Heart left ventricle (tissue), 16 donors: ENCODE measurements around the gene KCTD13. TPM values are rescaled to one million over a fixed set of nuclear protein-coding genes. Genes with fewer than 3 reads are reported as not detected.
"Not testable (repeated sequence)": the region's sequence is repeated elsewhere in the genome, so short reads cannot be mapped to it uniquely, and the experiment has no call there.

Source experiments
- ATAC-seq, 4 donors: fragments of 200-7000 bp; cut with Tn5 transposase; one replicate each; pipeline ENCODE4 v1.9.1; 2020 to 2022; ENCODE audit warnings: moderate library complexity in 4 of 4, mild to moderate bottlenecking in 3 of 4, moderate number of reproducible peaks in 1 of 4
- DNase-seq, 5 donors: peaks; one replicate each; pipeline ENCODE4 v3.0.0-alpha.2; 2020
- H3K27ac ChIP-seq, 12 donors: fragments of 200-600 bp; sonication (generic) in 4 of 12; one replicate each; pipeline versions ENCODE4 v1.5.0 to v1.8.0; 2016 to 2022; ENCODE audit warnings: mild to moderate bottlenecking in 2 of 12
- H3K27me3 ChIP-seq, 9 donors: fragments of 200-600 bp; sonication (generic) in 2 of 9; one replicate each; pipeline versions ENCODE4 v1.5.1 to v1.8.0; 2016 to 2022; ENCODE audit warnings: mild to moderate bottlenecking in 3 of 9
- H3K36me3 ChIP-seq, 9 donors: fragments of 200-600 bp; sonication (generic) in 2 of 9; one replicate each; pipeline versions ENCODE4 v1.5.0 to v1.8.0; 2018 to 2022; ENCODE audit warnings: mild to moderate bottlenecking in 2 of 9
- H3K4me1 ChIP-seq, 12 donors: fragments of 200-600 bp; sonication (generic) in 4 of 12; one replicate each; pipeline versions ENCODE4 v1.5.0 to v1.8.0; 2016 to 2022; ENCODE audit warnings: mild to moderate bottlenecking in 3 of 12
- H3K4me3 ChIP-seq, 12 donors: fragments of 200-600 bp; sonication (generic) in 4 of 12; one replicate each; pipeline versions ENCODE4 v1.5.0 to v1.8.0; 2017 to 2022; ENCODE audit warnings: mild to moderate bottlenecking in 9 of 12, moderate library complexity in 4 of 12
- H3K9me3 ChIP-seq, 12 donors: fragments of 200-600 bp; sonication (generic) in 4 of 12; one replicate each; pipeline versions ENCODE4 v1.5.0 to v1.8.0; 2016 to 2022; ENCODE audit warnings: mild to moderate bottlenecking in 1 of 12
- POLR2A ChIP-seq, 2 donors: fragments of 450-650 bp; IDR thresholded peaks; one replicate each; pipeline ENCODE4 v1.6.1; 2017; ENCODE audit warnings: antibody characterized with exemption in 2 of 2, mild to moderate bottlenecking in 2 of 2, moderate library complexity in 2 of 2
- WGBS, 4 donors: extraction: QIAGEN DNeasy Blood & Tissue Kit in 2 of 4; methylation state at CpG; one replicate each; pipeline versions ENCODE4 v1.1.5 to v1.1.7; 2013 to 2018; 5-methylcytosine and 5-hydroxymethylcytosine counted together
- intact Hi-C, 10 donors: fragments of 100-400 bp; cut with DNase I; formaldehyde crosslinking; loops; one replicate each; pipeline versions ENCODE4 v1.11.1 to v1.14.2; 2022
- polyA plus RNA-seq, 2 donors: library from polyadenylated mRNA; stranded (reverse); fragments of 200-250 nt; gene quantifications; one replicate each; pipeline ENCODE4 v1.2.3, GENCODE V29; 2013
- total RNA-seq, 9 donors: library from RNA; depleted of rRNA in 2 of 9; stranded (reverse); fragments of >200 nt in 2 of 9; fragmentation: NEBNext Ultra II Directional in 3 of 9; extraction: Animal tissue kit (Norgen Biotek cat#: 25700) in 3 of 9; gene quantifications; one replicate each; pipeline versions ENCODE4 v1.1.0 to v1.2.4, GENCODE V29; 2016 to 2023
- TF ChIP-seq, protein P1 (sequence below), 12 donors: fragments of 200-600 bp; sonication (generic) in 4 of 12; IDR thresholded peaks; one replicate each; pipeline versions ENCODE4 v1.5.0 to v1.8.0; 2018 to 2022; ENCODE audit warnings: antibody characterized with exemption in 12 of 12, mild to moderate bottlenecking in 5 of 12
- donor health status: ischemic (EF 13 %, LVEDD 7.1; RV severe dilation, severe dysfunction).
- donor health status: healthy with polysubstance abuse.
- donor health status: DM: no; HTN: yes; CAD: no.
- donor health status: DM: no; HTN: no; CAD: no.
- donor health status: ischemic (EF 25% LVEDD 6.9; RV normal size, moderate dysfunction).
- donor health status: ischemic (EF 25% LVEDD 5.7; RV mildly dilated, moderate dysfunction).
- donor health status: healthy.
- donor health status: DM: yes; HTN: yes; CAD: no.
- donor health status: ischemic (EF 35%, LVEDD 5.7; RV mildly dilated, moderate dysfunction).
- donor health status: nonischemic (EF 11% LVEDD 7.7; RV severe dilation, severe dysfunction).
- donor health status: DM: yes; HTN: yes; CAD: no.
- donor health status: PGD.
- donor health status: ischemic (EF 29% LVEDD 5.4; RV normal size, mild dysfunction).
- donor health status: nonischemic (EF 23%, LVEDD 6.1; RV moderate dilation, normal function).

KCTD13 gene
- total and polyA plus RNA-seq, 11 donors: 3.6 to 9.1 (median 6.6) TPM

- Histone ChIP-seq H3K9me3 (no peaks in the 10 kb centered on the region), H3K4me3 (peak within 1 kb of the TSS; percentile 59 to 98 (median 76)), H3K4me1 (peaks cover 0 to 35% (median 18%) of the 10 kb centered on the region in 12 donors), H3K36me3 (peaks cover 0 to 27% (median 8%) of the 10 kb centered on the region in 9 donors), H3K27ac (peak within 1 kb of the TSS; percentile 76 to 98 (median 96)), H3K27me3 (no peaks in the 10 kb centered on the region)
- DNase-seq (peak; percentile 93 to 97 (median 94)), ATAC-seq (peak; percentile 89 to 99 (median 97))
- peak in 1 of 2 donors; percentile 85 for TF ChIP-seq POLR2A (IDR thresholded peaks at IDR 0.05)
- TF ChIP-seq, protein P1, sequence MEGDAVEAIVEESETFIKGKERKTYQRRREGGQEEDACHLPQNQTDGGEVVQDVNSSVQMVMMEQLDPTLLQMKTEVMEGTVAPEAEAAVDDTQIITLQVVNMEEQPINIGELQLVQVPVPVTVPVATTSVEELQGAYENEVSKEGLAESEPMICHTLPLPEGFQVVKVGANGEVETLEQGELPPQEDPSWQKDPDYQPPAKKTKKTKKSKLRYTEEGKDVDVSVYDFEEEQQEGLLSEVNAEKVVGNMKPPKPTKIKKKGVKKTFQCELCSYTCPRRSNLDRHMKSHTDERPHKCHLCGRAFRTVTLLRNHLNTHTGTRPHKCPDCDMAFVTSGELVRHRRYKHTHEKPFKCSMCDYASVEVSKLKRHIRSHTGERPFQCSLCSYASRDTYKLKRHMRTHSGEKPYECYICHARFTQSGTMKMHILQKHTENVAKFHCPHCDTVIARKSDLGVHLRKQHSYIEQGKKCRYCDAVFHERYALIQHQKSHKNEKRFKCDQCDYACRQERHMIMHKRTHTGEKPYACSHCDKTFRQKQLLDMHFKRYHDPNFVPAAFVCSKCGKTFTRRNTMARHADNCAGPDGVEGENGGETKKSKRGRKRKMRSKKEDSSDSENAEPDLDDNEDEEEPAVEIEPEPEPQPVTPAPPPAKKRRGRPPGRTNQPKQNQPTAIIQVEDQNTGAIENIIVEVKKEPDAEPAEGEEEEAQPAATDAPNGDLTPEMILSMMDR (IDR thresholded peaks at IDR 0.05): peak; percentile 23 to 67 (median 48)
- intact Hi-C loops: loop anchor here in 8 of 10 donors (1.0 to 5.0 kb wide), 5 partner anchors 12 to 99 kb away; partner anchors contain the start of genes HIRIP3 (in 4 of the 8), INO80E (in 4 of the 8), KCTD13 (in 3 of the 8) and CDIPT (in 1 of the 8)
- 1% methylated on average over 39 to 75 of the region's 75 CpGs for WGBS, 4 donors
Observed at GRCh38 chr16:29961479-29962343, 35.7 kb upstream of the KCTD13 start, which contains the start of gene TMEM219. Gene TMEM219, plus strand, starts transcription at chr16:29962079. Its CDS starts 1,065 bp downstream, at chr16:29963144.

- DNase-seq (no peak), ATAC-seq (no peak)
- H3K27ac ChIP-seq: peak overlapping the region; percentile 76 to 98 (median 96)
- peaks cover 0 to 35% (median 18%) of the 10 kb centered on the region in 12 donors for H3K4me1 ChIP-seq
- peak overlapping the region; percentile 59 to 98 (median 76) for H3K4me3 ChIP-seq
- H3K27me3 ChIP-seq: no peaks in the 10 kb centered on the region
- H3K36me3 ChIP-seq: peaks cover 0 to 22% (median 5%) of the 10 kb centered on the region in 9 donors
- H3K9me3 ChIP-seq: no peaks in the 10 kb centered on the region
- intact Hi-C loops: loop anchor here in 6 of 10 donors (1.0 to 5.0 kb wide), 3 partner anchors 34 to 36 kb away; partner anchors contain the start of genes HIRIP3 (in 4 of the 6), INO80E (in 4 of the 6) and KCTD13 (in 3 of the 6)
- 58 to 64% (median 60%) methylated on average over 10 of the region's 10 CpGs for WGBS, 4 donors
- TF ChIP-seq POLR2A (IDR thresholded peaks at IDR 0.05): no peak
- TF ChIP-seq, protein P1 (IDR thresholded peaks at IDR 0.05): no peak
Observed at GRCh38 chr16:29961127-29961478, 35.1 kb upstream of the KCTD13 start.

DNA sequence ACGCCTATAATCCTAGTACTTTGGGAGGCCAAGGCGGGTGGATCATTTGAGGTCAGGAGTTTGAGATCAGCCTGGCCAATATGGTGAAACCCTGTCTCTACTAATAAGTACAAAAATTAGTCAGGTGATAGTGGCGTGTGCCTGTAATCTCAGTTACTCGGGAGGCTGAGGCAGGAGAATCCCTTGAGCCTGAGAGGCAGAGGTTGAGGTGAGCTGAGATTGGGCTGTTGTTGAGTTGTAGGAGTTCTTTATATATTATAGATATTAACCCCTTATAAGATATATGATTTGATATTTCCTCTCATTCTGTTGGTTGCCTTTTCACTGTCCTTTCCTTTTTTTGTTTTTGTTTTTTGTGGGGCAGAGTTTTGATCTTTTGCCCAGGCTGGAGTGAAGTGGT is 33.8 kb upstream of the KCTD13 start:
- not testable (repeated sequence) for H3K9me3 ChIP-seq, H3K27me3 ChIP-seq, ATAC-seq, H3K4me3 ChIP-seq, DNase-seq, H3K27ac ChIP-seq
- 92 to 95% (median 93%) methylated on average over 4 of the region's 4 CpGs for WGBS, 4 donors
- intact Hi-C loops: loop anchor here in 7 of 10 donors (5.0 to 10.0 kb wide), 4 partner anchors 33 to 85 kb away; partner anchors contain the start of genes HIRIP3 (in 4 of the 7), INO80E (in 4 of the 7) and KCTD13 (in 3 of the 7)
- H3K36me3 ChIP-seq: peaks cover 0 to 12% (median 4%) of the 10 kb centered on the region in 9 donors
- peaks cover 0 to 32% (median 16%) of the 10 kb centered on the region in 12 donors for H3K4me1 ChIP-seq

- 79 to 84% (median 82%) methylated on average over 9 of the region's 9 CpGs for WGBS, 4 donors
- DNase-seq (no peak), ATAC-seq (no peak)
- Histone ChIP-seq H3K4me1 (peaks cover 0 to 30% (median 16%) of the 10 kb centered on the region in 12 donors), H3K4me3 (no peak overlapping the region), H3K27ac (no peak overlapping the region), H3K9me3 (no peaks in the 10 kb centered on the region), H3K36me3 (peaks cover 0 to 7% (median 3%) of the 10 kb centered on the region in 9 donors), H3K27me3 (no peaks in the 10 kb centered on the region)
- TF ChIP-seq, protein P1 (IDR thresholded peaks at IDR 0.05): no peak
- no peak for TF ChIP-seq POLR2A (IDR thresholded peaks at IDR 0.05)
- intact Hi-C loops: loop anchor here in 2 of 10 donors (10.0 kb wide), 2 partner anchors 46 to 84 kb away; no protein-coding TSS in a partner anchor
Observed at GRCh38 chr16:29959293-29959692, 33.3 kb upstream of the KCTD13 start.
